SK-N-MC (cell line): ENCODE measurements around the gene DNAH11.

Experiments used
- DNase-seq: peaks from one replicate; pipeline ENCODE4 v3.0.0-alpha.2; 2011; ENCODE audit warnings: low read depth, low spot score
- H3K27ac ChIP-seq: fragments of 200-600 bp; sonication (generic); 2 replicates; pipeline ENCODE4 v1.5.1; 2016; ENCODE audit warnings: mixed run types
- H3K36me3 ChIP-seq: fragments of 200-600 bp; sonication (generic); 2 replicates; pipeline ENCODE4 v1.6.1; 2017; ENCODE audit warnings: antibody characterized with exemption, low read length, mixed read lengths; ENCODE audit not compliant: insufficient read depth
- H3K4me3 ChIP-seq: fragments of 200-600 bp; sonication (generic); 2 replicates; pipeline ENCODE4 v1.5.1; 2016
- H3K9ac ChIP-seq: fragments of 200-600 bp; sonication (generic); 2 replicates; pipeline ENCODE4 v1.8.0; 2017; ENCODE audit warnings: mixed run types, mixed read lengths; ENCODE audit not compliant: insufficient read length
- H3K9me3 ChIP-seq: fragments of 200-600 bp; sonication (generic); 2 replicates; pipeline ENCODE4 v1.6.1; 2017; ENCODE audit warnings: low read depth, mild to moderate bottlenecking, antibody characterized with exemption, low read length, moderate library complexity, mixed read lengths
- EZH2 ChIP-seq: fragments of 200-600 bp; sonication (generic); IDR thresholded peaks from one replicate; pipeline ENCODE4 v1.6.1; 2017; ENCODE audit warnings: antibody characterized with exemption
- FOXP2 ChIP-seq: optimal IDR thresholded peaks from 2 replicates; pipeline ENCODE3; 2011; ENCODE audit warnings: mild to moderate bottlenecking, moderate library complexity; ENCODE audit not compliant: insufficient read depth; ENCODE audit errors: extremely low read length, control extremely low read depth
- POLR2AphosphoS5 ChIP-seq: IDR thresholded peaks from 2 replicates; pipeline ENCODE4 v1.6.1; 2012; ENCODE audit warnings: mild to moderate bottlenecking, low read depth, low read length, borderline replicate concordance

Gene DNAH11

DNA sequence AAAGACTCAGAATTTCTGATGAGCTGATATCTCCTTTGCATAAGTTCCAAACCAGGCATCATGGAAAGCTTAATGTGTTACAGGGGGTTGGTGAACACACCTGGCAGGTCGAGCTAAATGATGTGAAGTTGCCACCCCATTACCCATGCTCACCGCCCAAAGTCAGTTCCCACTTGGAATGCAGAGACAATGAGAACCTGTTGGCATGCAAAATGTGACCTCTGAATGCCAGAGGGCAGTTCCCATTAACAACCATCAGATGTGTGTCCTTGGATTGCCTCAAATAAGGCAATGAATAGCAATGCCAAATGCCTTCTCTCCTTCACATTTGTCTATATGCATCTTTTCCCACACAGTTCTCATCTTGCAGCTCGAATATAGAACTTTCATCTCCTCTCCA, 212.1 kb downstream of the DNAH11 start:
- Histone ChIP-seq H3K4me3 (no peak overlapping the region), H3K9me3 (no peaks in the 10 kb centered on the region), H3K27ac (no peak overlapping the region), H3K36me3 (no peaks in the 10 kb centered on the region), H3K9ac (no peak overlapping the region)
- TF ChIP-seq POLR2AphosphoS5 (no peak), EZH2 (no peak), FOXP2 (no peak)
- DNase-seq: no peak

- no peaks in the 10 kb centered on the region for H3K9me3 ChIP-seq
- no peak overlapping the region for H3K9ac ChIP-seq
- H3K27ac ChIP-seq: no peak overlapping the region
- H3K36me3 ChIP-seq: no peaks in the 10 kb centered on the region
- no peak for TF ChIP-seq EZH2
- TF ChIP-seq POLR2AphosphoS5: no peak
- no peak for TF ChIP-seq FOXP2
- H3K4me3 ChIP-seq: no peak overlapping the region
- no peak for DNase-seq
Observed at GRCh38 chr7:21757537-21758282, 214.9 kb downstream of the DNAH11 start.

DNA sequence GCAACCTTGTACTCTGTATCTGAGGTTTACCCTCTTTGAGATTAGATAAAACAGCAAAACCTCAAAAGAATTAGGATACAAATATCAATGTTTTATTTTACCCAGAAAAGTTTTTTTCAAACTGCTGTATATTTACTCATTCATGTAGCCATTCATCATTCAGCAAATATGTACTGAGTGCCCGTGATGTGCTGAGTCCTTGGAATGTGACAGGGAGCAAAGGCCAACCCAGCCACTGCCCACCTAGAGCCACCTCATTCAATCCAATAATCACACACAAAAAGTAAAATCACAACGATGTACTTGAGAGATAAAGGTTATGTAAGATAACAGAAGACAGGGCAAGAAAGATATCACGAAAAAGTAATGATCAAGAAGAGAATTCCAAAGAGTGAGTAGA, 215.4 kb downstream of the DNAH11 start:
- no peak overlapping the region for H3K9ac ChIP-seq
- no peak for TF ChIP-seq FOXP2
- no peak for TF ChIP-seq EZH2
- TF ChIP-seq POLR2AphosphoS5: no peak

DNA sequence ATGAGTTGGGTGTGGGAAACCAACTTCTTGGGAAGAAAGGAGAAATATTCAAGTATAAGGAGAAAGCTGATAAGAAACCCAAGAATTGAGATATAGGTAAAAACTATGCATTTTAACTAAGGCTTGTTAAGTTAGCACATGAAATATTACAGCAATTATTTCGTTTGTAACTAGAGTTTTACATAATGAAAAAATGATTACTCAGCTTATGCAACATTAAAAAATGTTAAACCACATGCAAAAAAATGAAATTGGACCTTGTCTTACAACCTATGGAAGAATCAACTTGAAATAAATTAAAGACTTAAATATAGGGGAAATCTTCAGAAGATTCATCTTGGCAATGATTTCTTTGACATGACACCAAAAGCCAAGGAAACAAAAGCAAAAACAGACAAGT, 219.6 kb downstream of the DNAH11 start:
- TF ChIP-seq EZH2 (no peak), FOXP2 (no peak), POLR2AphosphoS5 (no peak)

More for the DNA sequence above, 215.4 kb downstream of the DNAH11 start:
- no peaks in the 10 kb centered on the region for H3K9me3 ChIP-seq
- H3K4me3 ChIP-seq: no peak overlapping the region
- no peak for DNase-seq
- no peaks in the 10 kb centered on the region for H3K36me3 ChIP-seq
- no peak overlapping the region for H3K27ac ChIP-seq

GRCh38 chr7:21763818-21764217, 221.0 kb downstream of the DNAH11 start:
- no peaks in the 10 kb centered on the region for H3K9me3 ChIP-seq
- H3K27ac ChIP-seq: no peak overlapping the region
- no peak overlapping the region for H3K9ac ChIP-seq
- H3K36me3 ChIP-seq: no peaks in the 10 kb centered on the region
- H3K4me3 ChIP-seq: no peak overlapping the region
- no peak for DNase-seq
- no peak for TF ChIP-seq FOXP2
- TF ChIP-seq POLR2AphosphoS5: no peak
- no peak for TF ChIP-seq EZH2

More for the DNA sequence above, 219.6 kb downstream of the DNAH11 start:
- Histone ChIP-seq H3K27ac (no peak overlapping the region), H3K9ac (no peak overlapping the region), H3K36me3 (no peaks in the 10 kb centered on the region), H3K9me3 (no peaks in the 10 kb centered on the region), H3K4me3 (no peak overlapping the region)
- no peak for DNase-seq

- H3K9me3 ChIP-seq: no peaks in the 10 kb centered on the region
- H3K27ac ChIP-seq: no peak overlapping the region
- DNase-seq: no peak
- TF ChIP-seq FOXP2: no peak
- no peak for TF ChIP-seq POLR2AphosphoS5
- no peak for TF ChIP-seq EZH2
- no peak overlapping the region for H3K9ac ChIP-seq
- no peaks in the 10 kb centered on the region for H3K36me3 ChIP-seq
- H3K4me3 ChIP-seq: no peak overlapping the region
Observed at GRCh38 chr7:21766218-21766617, 223.4 kb downstream of the DNAH11 start.

- Histone ChIP-seq H3K9me3 (no peaks in the 10 kb centered on the region), H3K9ac (no peak overlapping the region), H3K4me3 (no peak overlapping the region), H3K27ac (no peak overlapping the region), H3K36me3 (no peaks in the 10 kb centered on the region)
- no peak for TF ChIP-seq EZH2
- no peak for TF ChIP-seq POLR2AphosphoS5
- no peak for TF ChIP-seq FOXP2
- DNase-seq: peak; percentile 8
Observed at GRCh38 chr7:21767300-21767900, 224.6 kb downstream of the DNAH11 start.

GRCh38 chr7:21768279-21768678, 225.4 kb downstream of the DNAH11 start:
- no peak for TF ChIP-seq FOXP2
- TF ChIP-seq POLR2AphosphoS5: no peak
- no peak for TF ChIP-seq EZH2
- H3K36me3 ChIP-seq: no peaks in the 10 kb centered on the region
- H3K27ac ChIP-seq: no peak overlapping the region
- no peak overlapping the region for H3K4me3 ChIP-seq
- H3K9me3 ChIP-seq: no peaks in the 10 kb centered on the region
- no peak overlapping the region for H3K9ac ChIP-seq
- DNase-seq: no peak

DNA sequence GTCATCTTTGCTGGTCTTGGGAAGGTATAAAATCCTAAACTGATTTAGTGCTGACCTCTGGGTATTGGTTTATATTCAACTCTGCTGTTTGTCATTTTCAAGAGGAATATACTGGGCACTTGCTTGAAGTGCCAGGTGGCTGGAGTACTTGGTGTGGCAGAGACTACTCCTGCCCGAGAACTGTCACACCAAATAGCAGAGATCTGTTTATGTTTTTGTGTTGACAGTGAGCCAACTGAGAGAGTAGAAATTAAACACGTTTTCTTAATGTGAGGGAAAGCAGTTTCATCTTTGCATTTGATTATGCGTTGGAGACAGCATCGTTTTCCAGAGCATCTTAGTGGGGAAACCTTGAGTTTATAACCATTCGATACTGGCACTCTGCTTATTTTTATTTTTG, 228.4 kb downstream of the DNAH11 start:
- H3K36me3 ChIP-seq: no peaks in the 10 kb centered on the region
- H3K9me3 ChIP-seq: no peaks in the 10 kb centered on the region
- no peak overlapping the region for H3K4me3 ChIP-seq
- no peak for DNase-seq
- no peak overlapping the region for H3K9ac ChIP-seq
- H3K27ac ChIP-seq: no peak overlapping the region
- TF ChIP-seq FOXP2 (no peak), EZH2 (no peak), POLR2AphosphoS5 (no peak)
